Measurements from ENCODE around the gene MAST4. TPM values are rescaled to one million over a fixed set of nuclear protein-coding genes. Genes with fewer than 3 reads are reported as not detected.
A peak's percentile ranks its signal among the peaks of the same experiment; 100 is the strongest.

The MAST4 gene
- polyA plus RNA-seq, 1 donor (not counting 4 experiments of a cell fraction or from before 2014, with no cell fraction given), result 19.8 TPM

GRCh38 chr5:66606713-66607112 lies 10.5 kb downstream of the MAST4 start:
- H3K9me3 ChIP-seq (ENCODE audit: control insufficient read depth, low read depth, low read length), result no peaks in the 10 kb centered on the region
- TF ChIP-seq CTCF (optimal IDR thresholded peaks at IDR 0.05 in 1 of 3, IDR thresholded peaks at IDR 0.05 in 1 of 3, conservative IDR thresholded peaks at IDR 0.05 in 1 of 3; ENCODE audit: extremely low read depth in 1 of 3, insufficient read depth in 2 of 3, low read length in 3 of 3), result no peak
- TF ChIP-seq EZH2 (IDR thresholded peaks at IDR 0.05; ENCODE audit: low read length), result no peak
- H3K36me3 ChIP-seq (ENCODE audit: control insufficient read depth in 2 of 2, extremely low read depth in 1 of 2, insufficient read depth in 2 of 2, low read length in 2 of 2), result no peaks in the 10 kb centered on the region
- no peak for FAIRE-seq
- H2AFZ ChIP-seq (ENCODE audit: control insufficient read depth, low read length), result no peak overlapping the region
- H3K79me2 ChIP-seq (ENCODE audit: control insufficient read depth, insufficient read depth, low read length), result no peaks in the 10 kb centered on the region
- H3K27ac ChIP-seq (ENCODE audit: control insufficient read depth, insufficient read depth, low read length), result no peak overlapping the region
- H3K27me3 ChIP-seq (ENCODE audit: control insufficient read depth, extremely low read depth, insufficient read depth, low read length), result no peaks in the 10 kb centered on the region
- no peak overlapping the region for H3K4me2 ChIP-seq (ENCODE audit: control insufficient read depth, extremely low read depth, insufficient read depth, low read depth, low read length)
- H3K4me1 ChIP-seq (ENCODE audit: control insufficient read depth, extremely low read depth, insufficient read depth, low read length), result peaks cover 7% of the 10 kb centered on the region
- no peak overlapping the region for H3K9ac ChIP-seq (ENCODE audit: control insufficient read depth, extremely low read depth, insufficient read depth, low read length)
- H3K4me3 ChIP-seq (ENCODE audit: control insufficient read depth in 2 of 3, extremely low read depth in 1 of 3, insufficient read depth in 2 of 3, low read depth in 1 of 3, low read length in 3 of 3), result no peak overlapping the region
- dilution Hi-C loops (cut with MboI; ENCODE audit: extremely low pct_ligation_motif_present, low sequenced_read_pairs), result no loop called here
- H4K20me1 ChIP-seq (ENCODE audit: control insufficient read depth, extremely low read depth, insufficient read depth, low read length), result no peaks in the 10 kb centered on the region
- H3K9me1 ChIP-seq (ENCODE audit: control insufficient read depth, extremely low read depth, insufficient read depth, low read length), result peaks cover 2% of the 10 kb centered on the region
- no peak for DNase-seq (ENCODE audit: low read depth, low spot score)

GRCh38 chr5:66608501-66608900 lies 12.3 kb downstream of the MAST4 start:
- FAIRE-seq (no peak), DNase-seq (ENCODE audit: low read depth, low spot score) (no peak)
- Histone ChIP-seq H4K20me1 (ENCODE audit: control insufficient read depth, extremely low read depth, insufficient read depth, low read length) (no peaks in the 10 kb centered on the region), H3K4me2 (ENCODE audit: control insufficient read depth, extremely low read depth, insufficient read depth, low read depth, low read length) (no peak overlapping the region), H3K4me1 (ENCODE audit: control insufficient read depth, extremely low read depth, insufficient read depth, low read length) (peaks cover under 1% of the 10 kb centered on the region), H3K9me1 (ENCODE audit: control insufficient read depth, extremely low read depth, insufficient read depth, low read length) (peaks cover 2% of the 10 kb centered on the region), H3K9me3 (ENCODE audit: control insufficient read depth, low read depth, low read length) (no peaks in the 10 kb centered on the region), H3K36me3 (ENCODE audit: control insufficient read depth in 2 of 2, extremely low read depth in 1 of 2, insufficient read depth in 2 of 2, low read length in 2 of 2) (no peaks in the 10 kb centered on the region), H2AFZ (ENCODE audit: control insufficient read depth, low read length) (no peak overlapping the region), H3K4me3 (ENCODE audit: control insufficient read depth in 2 of 3, extremely low read depth in 1 of 3, insufficient read depth in 2 of 3, low read depth in 1 of 3, low read length in 3 of 3) (no peak overlapping the region), H3K27me3 (ENCODE audit: control insufficient read depth, extremely low read depth, insufficient read depth, low read length) (no peaks in the 10 kb centered on the region), H3K27ac (ENCODE audit: control insufficient read depth, insufficient read depth, low read length) (no peak overlapping the region), H3K79me2 (ENCODE audit: control insufficient read depth, insufficient read depth, low read length) (no peaks in the 10 kb centered on the region), H3K9ac (ENCODE audit: control insufficient read depth, extremely low read depth, insufficient read depth, low read length) (no peak overlapping the region)
- TF ChIP-seq EZH2 (IDR thresholded peaks at IDR 0.05; ENCODE audit: low read length), result no peak
- dilution Hi-C loops (cut with MboI; ENCODE audit: extremely low pct_ligation_motif_present, low sequenced_read_pairs), result no loop called here

- no peak overlapping the region for H2AFZ ChIP-seq (ENCODE audit: control insufficient read depth, low read length)
- no peaks in the 10 kb centered on the region for H3K27me3 ChIP-seq (ENCODE audit: control insufficient read depth, extremely low read depth, insufficient read depth, low read length)
- H3K4me1 ChIP-seq (ENCODE audit: control insufficient read depth, extremely low read depth, insufficient read depth, low read length), result no peaks in the 10 kb centered on the region
- H3K9me1 ChIP-seq (ENCODE audit: control insufficient read depth, extremely low read depth, insufficient read depth, low read length), result peaks cover 2% of the 10 kb centered on the region
- H3K9me3 ChIP-seq (ENCODE audit: control insufficient read depth, low read depth, low read length), result no peaks in the 10 kb centered on the region
- TF ChIP-seq CTCF (optimal IDR thresholded peaks at IDR 0.05 in 1 of 3, IDR thresholded peaks at IDR 0.05 in 1 of 3, conservative IDR thresholded peaks at IDR 0.05 in 1 of 3; ENCODE audit: extremely low read depth in 1 of 3, insufficient read depth in 2 of 3, low read length in 3 of 3) (no peak), EZH2 (IDR thresholded peaks at IDR 0.05; ENCODE audit: low read length) (no peak)
- no peaks in the 10 kb centered on the region for H4K20me1 ChIP-seq (ENCODE audit: control insufficient read depth, extremely low read depth, insufficient read depth, low read length)
- no peak overlapping the region for H3K4me2 ChIP-seq (ENCODE audit: control insufficient read depth, extremely low read depth, insufficient read depth, low read depth, low read length)
- no peak overlapping the region for H3K4me3 ChIP-seq (ENCODE audit: control insufficient read depth in 2 of 3, extremely low read depth in 1 of 3, insufficient read depth in 2 of 3, low read depth in 1 of 3, low read length in 3 of 3)
- H3K79me2 ChIP-seq (ENCODE audit: control insufficient read depth, insufficient read depth, low read length), result no peaks in the 10 kb centered on the region
- DNase-seq (ENCODE audit: low read depth, low spot score) (no peak), FAIRE-seq (peak; percentile 43)
- no peak overlapping the region for H3K9ac ChIP-seq (ENCODE audit: control insufficient read depth, extremely low read depth, insufficient read depth, low read length)
- dilution Hi-C loops (cut with MboI; ENCODE audit: extremely low pct_ligation_motif_present, low sequenced_read_pairs), result no loop called here
- H3K36me3 ChIP-seq (ENCODE audit: control insufficient read depth in 2 of 2, extremely low read depth in 1 of 2, insufficient read depth in 2 of 2, low read length in 2 of 2), result no peaks in the 10 kb centered on the region
- no peak overlapping the region for H3K27ac ChIP-seq (ENCODE audit: control insufficient read depth, insufficient read depth, low read length)
These were observed 13.4 kb downstream of the MAST4 start for GRCh38 chr5:66609615-66610014.

Measured in keratinocyte (primary cell).